HepG2 (cell line): ENCODE results near the gene CCNF.

Source experiments
- GATAD2A ChIP-seq: IDR thresholded peaks from 2 replicates; pipeline ENCODE4 v1.6.1; 2016
- TF ChIP-seq, protein P1 (sequence below): sonication (generic); formaldehyde crosslinking; IDR thresholded peaks from 2 replicates; pipeline ENCODE4 v1.8.1; 2022; ENCODE audit warnings: low read depth, mild to moderate bottlenecking, missing genetic modification reagents

DNA sequence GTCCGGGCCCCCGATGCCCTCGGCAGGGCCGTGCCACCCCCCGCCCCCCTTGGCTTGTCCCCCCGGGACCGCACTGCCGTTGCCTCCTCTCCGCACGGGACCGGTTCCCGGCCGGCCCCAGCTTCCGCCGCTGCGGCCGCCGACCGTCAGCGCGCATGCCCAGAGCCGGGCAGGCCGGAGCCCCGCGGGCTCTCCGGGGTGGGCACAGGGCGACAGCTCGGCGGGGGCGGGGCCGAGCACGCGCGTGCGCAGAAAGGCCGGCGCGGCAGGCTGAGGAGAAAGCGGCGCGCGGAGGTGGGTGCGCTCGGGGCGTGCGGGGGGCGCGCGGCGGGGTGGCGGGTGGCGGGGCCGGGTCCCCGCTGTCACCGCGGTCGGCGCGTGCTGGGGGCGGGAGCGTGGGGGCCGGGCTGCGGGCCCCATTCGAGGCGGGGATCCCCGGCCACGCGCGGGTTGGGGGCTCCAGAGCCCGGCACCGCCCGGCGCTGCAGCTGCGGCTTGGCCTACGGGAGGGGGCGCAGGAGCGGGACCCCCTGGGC lies 45.7 kb downstream of the CCNF start, which contains the start of gene TBC1D24:
- no peak for TF ChIP-seq GATAD2A (CRISPR knock-in tag)
- TF ChIP-seq, protein P1, sequence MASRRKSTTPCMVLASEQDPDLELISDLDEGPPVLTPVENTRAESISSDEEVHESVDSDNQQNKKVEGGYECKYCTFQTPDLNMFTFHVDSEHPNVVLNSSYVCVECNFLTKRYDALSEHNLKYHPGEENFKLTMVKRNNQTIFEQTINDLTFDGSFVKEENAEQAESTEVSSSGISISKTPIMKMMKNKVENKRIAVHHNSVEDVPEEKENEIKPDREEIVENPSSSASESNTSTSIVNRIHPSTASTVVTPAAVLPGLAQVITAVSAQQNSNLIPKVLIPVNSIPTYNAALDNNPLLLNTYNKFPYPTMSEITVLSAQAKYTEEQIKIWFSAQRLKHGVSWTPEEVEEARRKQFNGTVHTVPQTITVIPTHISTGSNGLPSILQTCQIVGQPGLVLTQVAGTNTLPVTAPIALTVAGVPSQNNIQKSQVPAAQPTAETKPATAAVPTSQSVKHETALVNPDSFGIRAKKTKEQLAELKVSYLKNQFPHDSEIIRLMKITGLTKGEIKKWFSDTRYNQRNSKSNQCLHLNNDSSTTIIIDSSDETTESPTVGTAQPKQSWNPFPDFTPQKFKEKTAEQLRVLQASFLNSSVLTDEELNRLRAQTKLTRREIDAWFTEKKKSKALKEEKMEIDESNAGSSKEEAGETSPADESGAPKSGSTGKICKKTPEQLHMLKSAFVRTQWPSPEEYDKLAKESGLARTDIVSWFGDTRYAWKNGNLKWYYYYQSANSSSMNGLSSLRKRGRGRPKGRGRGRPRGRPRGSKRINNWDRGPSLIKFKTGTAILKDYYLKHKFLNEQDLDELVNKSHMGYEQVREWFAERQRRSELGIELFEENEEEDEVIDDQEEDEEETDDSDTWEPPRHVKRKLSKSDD (CRISPR knock-in tag) = no peak
